ENCODE data around the gene FGD5.

GRCh38 chr3:14929310-14930074 lies 110.7 kb downstream of the FGD5 start:
- TF ChIP-seq POLR2A (IDR thresholded peaks at IDR 0.05) (no peak), CTCF (IDR thresholded peaks at IDR 0.05) (no peak)

Data from esophagus squamous epithelium (tissue), 4 donors.